Activated CD4-positive, alpha-beta T cell treated with anti-CD3 and anti-CD28 coated beads, Interleukin-2, amount 50 U/mL, for 4 hours (primary cell): ENCODE measurements around the gene DFFA.
"Not testable (repeated sequence)": the region's sequence is repeated elsewhere in the genome, so short reads cannot be mapped to it uniquely, and the experiment has no call there.

Source experiments
- DNase-seq, 2 experiments: peaks; one replicate each; pipeline ENCODE4 v3.0.0-alpha.2; 2020

The DFFA gene

DNA sequence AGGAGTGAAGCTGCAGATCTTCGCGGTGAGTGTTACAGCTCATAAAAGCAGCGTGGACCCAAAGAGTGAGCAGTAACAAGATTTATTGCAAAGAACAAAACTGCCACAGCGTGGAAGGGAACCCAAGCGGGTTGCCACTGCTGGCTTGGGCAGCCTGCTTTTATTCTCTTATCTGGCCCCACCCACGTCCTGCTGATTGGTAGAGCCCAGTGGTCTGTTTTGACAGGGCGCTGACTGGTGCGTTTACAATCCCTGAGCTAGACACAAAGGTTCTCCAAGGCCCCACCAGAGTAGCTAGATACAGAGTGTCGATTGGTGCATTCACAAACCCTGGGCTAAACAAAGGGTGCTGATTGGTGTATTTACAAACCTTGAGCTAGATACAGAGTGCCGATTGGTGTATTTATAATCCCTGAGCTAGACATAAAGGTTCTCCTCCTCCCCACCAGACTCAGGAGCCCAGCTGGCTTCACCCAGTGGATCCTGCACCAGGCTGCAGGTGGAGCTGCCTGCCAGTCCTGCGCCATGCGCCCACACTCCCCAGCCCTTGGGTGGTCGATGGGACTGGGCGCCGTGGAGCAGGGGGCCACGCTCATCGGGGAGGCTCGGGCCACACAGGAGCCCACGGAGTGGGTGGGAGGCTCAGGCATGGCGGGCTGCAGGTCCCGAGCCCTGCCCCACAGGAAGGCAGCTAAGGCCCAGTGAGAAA, 46.3 kb downstream of the DFFA start:
- DNase-seq: not testable (repeated sequence)

DNA sequence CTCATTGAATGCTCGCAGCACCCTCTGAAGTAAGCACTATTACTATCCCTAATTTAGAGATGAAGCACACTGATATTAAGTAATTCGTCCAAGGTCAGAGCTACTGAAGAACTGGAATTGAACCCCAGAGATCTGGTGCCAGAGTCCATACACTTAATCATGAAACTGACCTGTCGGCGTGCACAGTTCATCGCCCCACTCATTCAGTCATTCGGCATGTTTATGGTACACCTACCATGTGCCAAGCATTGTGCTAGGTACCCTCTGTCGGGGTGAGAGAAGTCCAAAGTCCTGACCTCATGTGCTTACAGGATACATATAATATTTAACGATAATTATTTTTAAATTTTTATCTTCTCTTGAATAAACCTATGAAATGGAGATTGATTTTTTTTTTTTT, 47.7 kb downstream of the DFFA start:
- DNase-seq: no peak

DNA sequence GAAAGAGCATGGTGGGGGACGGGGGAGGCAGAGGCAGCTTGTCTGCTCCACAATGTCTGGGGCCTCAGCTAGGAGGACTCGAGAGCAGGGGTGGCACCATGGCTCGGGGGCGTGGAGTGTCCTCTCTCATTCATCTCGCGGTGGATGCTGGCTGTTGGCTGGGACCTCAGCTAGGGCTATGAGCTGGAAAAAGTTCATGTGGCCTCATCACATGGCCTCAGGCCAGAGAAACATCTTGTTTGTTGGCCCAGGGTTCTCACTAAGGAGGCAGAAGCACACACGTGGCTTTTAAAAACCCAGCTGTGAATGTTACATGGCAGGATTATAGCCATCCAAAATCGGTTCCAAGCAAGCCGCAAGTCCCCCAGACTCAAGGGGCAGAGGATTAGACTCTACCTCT, 48.3 kb downstream of the DFFA start:
- no peak for DNase-seq

DNA sequence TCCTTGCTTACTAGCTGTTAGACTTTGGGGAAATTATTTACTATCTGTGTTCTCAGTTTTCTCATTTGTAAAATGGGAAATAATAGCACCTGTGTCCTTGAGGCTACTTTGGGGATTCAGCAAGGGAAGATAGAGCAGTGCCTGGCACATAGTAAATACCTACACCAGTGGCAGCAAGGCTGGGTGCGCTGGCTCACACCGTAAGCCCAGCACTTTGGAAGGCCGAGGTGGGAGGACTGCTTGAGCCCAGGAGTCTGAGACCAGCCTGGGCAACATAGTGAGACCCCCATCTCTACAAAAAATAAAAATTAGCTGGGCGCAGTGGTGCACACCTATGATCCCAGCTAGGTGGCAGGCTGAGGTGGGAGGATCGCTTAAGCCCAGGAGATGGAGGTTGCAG, 50.7 kb downstream of the DFFA start:
- DNase-seq: no peak

DNA sequence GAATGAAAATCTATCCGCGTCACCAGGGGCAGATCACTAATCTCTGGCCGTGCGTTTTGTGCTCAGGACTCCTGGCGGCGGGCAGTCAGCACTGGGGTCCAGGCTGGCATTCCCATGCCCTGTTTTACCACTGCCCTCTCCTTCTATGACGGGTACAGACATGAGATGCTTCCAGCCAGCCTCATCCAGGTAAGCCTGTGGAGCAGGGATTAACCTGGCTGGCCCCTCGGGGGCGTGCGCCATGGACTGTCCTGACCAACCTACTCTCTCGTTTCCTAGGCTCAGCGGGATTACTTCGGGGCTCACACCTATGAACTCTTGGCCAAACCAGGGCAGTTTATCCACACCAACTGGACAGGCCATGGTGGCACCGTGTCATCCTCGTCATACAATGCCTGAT, 53.0 kb downstream of the DFFA start:
- DNase-seq: no peak

DNA sequence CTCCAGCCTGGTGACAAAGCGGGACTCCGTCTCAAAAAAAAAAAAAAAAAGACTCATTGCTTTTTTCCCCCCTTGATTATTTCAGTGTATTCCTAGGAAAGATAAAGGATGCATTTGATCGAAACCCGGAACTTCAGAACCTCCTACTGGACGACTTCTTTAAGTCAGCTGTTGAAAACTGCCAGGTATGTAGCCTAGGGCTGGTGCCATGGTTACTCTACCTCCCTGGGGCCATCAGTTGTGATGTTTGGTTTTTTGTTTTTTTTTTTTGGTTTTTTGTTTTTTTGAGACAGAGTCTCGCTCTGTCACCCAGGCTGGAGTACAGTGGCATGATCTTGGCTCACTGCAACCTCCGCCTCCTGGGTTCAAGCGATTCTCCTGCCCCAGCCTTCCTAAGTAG, 53.6 kb downstream of the DFFA start:
- DNase-seq: not testable (repeated sequence)

DNA sequence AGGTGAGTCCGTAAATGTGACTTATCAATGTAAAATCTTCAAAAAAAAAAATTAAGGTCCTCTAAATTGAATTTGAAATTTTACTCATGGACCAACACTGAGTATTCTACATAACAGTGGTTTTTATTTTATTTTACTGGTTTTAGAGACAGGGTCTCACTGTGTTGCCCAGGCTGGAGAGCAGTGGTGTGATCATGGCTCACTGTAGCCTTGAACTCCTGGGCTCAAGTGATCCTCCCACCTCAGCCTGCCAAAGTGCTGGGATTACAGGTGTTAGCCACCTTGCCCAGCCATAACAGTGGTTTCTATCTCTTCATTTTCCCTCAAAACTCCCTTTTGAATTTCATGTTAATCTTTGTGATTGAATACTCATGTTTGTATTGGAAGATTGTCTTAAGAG, 56.4 kb downstream of the DFFA start:
- not testable (repeated sequence) for DNase-seq

DNA sequence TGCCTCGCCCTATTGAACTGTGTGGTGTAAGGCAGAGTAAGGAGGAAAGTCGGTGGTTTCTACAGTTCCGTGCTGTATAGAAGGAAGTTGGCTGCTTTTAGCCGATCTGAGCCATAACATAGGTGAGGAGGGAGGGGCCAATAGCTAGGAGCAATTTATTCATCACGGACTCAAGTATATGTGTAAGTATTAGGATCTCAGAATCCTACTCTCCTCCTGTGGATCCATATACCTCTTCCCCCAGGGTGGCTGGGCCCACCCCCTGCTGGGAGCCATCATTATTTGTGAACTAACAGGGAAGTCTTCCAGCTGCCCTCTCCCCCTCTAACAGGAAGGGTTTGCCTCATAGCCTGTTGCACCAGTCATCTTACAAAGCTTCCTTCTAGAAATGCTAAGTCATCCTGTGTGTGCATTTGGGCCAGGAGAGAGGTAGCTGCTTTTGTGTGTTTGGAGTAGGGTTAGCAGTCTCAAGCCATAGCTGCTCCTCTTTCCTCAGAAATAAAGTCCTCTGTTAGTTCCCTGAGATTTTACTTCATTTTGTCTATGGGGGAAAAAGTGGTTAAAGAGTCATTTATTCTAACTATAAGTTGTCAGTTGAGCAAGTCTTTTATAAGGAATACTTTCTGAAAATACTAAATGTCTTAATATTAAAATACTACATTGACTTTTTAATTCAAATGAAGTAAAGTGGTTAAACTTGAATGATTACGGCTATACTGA, 57.0 kb downstream of the DFFA start:
- DNase-seq: no peak

DNA sequence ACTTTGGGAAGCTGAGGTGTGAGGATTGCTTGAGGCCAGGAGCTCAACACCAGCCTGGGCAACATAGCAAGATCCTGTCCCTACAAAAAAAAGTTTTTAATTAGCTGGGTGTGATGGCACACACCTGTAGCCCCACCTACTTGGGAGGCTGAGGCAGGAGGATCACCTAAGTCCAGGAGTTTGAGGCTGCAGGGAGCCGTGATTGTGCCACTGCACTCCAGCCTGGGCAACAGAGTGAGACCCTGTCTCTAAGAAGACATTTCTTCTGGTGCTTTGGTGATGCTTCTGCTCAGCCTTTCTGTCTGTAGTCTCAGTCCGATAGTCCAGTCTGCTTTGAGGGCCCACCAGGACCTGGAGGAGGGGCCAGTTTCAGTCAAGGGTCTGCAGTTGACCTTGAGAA, 65.1 kb downstream of the DFFA start:
- DNase-seq: no peak
